ENCODE results near the gene SND1.
"Not testable (repeated sequence)": the region's sequence is repeated elsewhere in the genome, so short reads cannot be mapped to it uniquely, and the experiment has no call there.

Gene SND1

GRCh38 chr7:127900141-127900540 lies 248.1 kb downstream of the SND1 start:
- DNase-seq (ENCODE audit: insufficient read length) (no peak), FAIRE-seq (no peak)
- TF ChIP-seq POLR2A (IDR thresholded peaks at IDR 0.05; ENCODE audit: low read depth, low read length) (no peak), POLR2AphosphoS5 (IDR thresholded peaks at IDR 0.05; ENCODE audit: low read depth, low read length) (no peak), TAF1 (IDR thresholded peaks at IDR 0.05; ENCODE audit: borderline replicate concordance, low read depth, low read length) (no peak)

GRCh38 chr7:127900732-127901685 lies 249.0 kb downstream of the SND1 start:
- FAIRE-seq (no peak), DNase-seq (ENCODE audit: insufficient read length) (no peak)
- TF ChIP-seq POLR2AphosphoS5 (IDR thresholded peaks at IDR 0.05; ENCODE audit: low read depth, low read length): no peak
- no peak for TF ChIP-seq TAF1 (IDR thresholded peaks at IDR 0.05; ENCODE audit: borderline replicate concordance, low read depth, low read length)
- TF ChIP-seq POLR2A (IDR thresholded peaks at IDR 0.05; ENCODE audit: low read depth, low read length): no peak

DNA sequence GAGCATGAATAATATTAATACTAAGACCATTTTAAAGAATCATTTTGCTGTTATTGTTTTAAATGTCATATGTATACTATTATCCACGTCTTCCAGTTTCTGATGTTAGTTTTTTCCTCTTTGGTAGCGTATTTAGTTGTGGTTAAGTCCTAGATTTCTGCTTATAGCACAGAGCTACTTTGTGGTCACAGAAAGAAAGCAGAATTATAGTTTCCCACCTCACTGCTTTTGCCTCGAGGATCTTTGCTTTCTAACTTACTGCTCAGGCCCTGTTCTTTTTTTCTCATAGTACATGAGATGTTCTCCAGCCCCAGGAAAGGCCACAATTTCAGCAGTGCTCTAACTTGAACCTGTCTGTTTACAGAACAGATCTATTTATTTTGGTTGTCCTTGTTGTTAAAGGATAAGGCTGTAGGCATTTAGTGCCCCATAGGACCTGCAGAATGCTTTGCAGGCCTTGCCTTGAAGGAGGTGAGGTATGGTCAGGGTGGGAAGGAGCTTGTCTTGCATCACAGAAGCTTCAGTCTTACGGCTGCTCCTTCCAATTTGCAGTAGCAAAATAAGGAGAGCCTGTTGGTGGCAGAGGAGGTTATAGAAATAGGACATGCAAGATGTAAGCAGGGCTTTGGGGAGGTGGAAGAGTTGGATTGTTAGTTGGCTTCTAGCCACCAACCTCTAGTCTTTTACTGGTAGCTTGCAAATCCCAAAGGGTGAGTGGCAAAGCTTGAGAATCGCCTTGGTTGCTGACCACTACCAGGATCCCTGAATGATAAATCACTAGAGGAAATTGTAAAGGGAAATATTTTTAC lies 250.1 kb downstream of the SND1 start:
- no peak for TF ChIP-seq POLR2AphosphoS5 (IDR thresholded peaks at IDR 0.05; ENCODE audit: low read depth, low read length)
- TF ChIP-seq POLR2A (IDR thresholded peaks at IDR 0.05; ENCODE audit: low read depth, low read length): no peak
- TF ChIP-seq TAF1 (IDR thresholded peaks at IDR 0.05; ENCODE audit: borderline replicate concordance, low read depth, low read length): no peak
- FAIRE-seq (no peak), DNase-seq (ENCODE audit: insufficient read length) (no peak)

GRCh38 chr7:127902753-127903152 lies 250.8 kb downstream of the SND1 start:
- not testable (repeated sequence) for FAIRE-seq; DNase-seq (ENCODE audit: insufficient read length)

DNA sequence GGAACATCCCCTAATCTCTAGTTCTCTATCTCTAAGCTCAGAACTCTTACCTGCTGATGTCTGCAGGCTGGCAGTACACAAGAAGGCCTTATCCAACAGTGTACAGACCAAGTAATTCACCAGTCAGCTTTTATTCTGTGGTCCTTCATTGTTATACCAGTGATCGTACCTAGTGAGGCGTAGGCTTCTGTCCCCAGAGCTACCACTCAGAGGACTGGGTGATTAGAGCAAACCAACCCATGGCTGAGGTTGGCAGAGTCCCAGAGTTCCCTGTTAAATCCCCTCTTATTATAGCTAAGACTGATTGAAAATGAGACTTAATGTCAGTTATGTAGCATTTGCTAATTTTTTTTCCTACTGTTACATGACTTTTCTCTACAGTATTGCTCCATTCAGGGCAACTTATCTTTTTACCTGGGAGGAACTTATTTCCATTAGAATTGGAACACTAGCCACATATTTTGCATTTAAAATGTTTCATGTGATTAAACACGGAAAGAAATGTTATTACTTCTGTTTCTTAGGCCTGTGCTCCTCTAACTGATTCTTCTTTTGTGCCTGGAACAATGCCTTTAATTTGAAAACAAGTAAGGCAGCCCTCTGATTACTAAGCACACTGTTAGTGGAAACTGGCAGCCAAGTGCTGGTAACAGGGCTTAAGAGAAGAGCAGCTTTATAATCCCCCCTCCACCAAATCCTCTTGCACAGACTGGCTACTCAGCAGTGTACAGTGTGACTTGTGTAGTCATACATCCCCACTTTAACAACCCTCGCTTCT lies 252.1 kb downstream of the SND1 start:
- no peak for TF ChIP-seq TAF1 (IDR thresholded peaks at IDR 0.05; ENCODE audit: borderline replicate concordance, low read depth, low read length)
- FAIRE-seq: no peak
- DNase-seq (ENCODE audit: insufficient read length): no peak

- FAIRE-seq: no peak
- TF ChIP-seq TAF1 (IDR thresholded peaks at IDR 0.05; ENCODE audit: borderline replicate concordance, low read depth, low read length) (no peak), POLR2A (IDR thresholded peaks at IDR 0.05; ENCODE audit: low read depth, low read length) (no peak), POLR2AphosphoS5 (IDR thresholded peaks at IDR 0.05; ENCODE audit: low read depth, low read length) (no peak)
- no peak for DNase-seq (ENCODE audit: insufficient read length)
Observed at GRCh38 chr7:127904670-127904985, 252.6 kb downstream of the SND1 start.

DNA sequence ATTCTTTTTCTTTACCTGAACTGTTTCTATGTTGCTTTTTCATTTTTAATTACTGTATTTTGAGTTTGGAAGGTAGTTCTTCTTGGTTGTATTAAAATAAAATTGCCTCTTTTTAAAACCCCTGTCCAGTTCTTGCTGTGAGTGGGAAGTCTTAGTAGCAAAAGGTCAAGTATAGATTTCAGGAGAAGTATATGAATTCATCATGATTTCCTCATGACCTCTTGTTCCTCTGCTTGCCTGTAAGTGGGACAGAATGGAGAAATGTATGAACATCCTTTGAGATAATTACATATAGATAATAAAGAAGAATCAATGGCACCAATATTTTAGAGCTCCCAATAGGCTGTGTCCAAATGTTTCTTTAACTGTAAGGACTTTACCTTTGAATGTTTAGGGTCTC lies 253.0 kb downstream of the SND1 start:
- TF ChIP-seq POLR2A (IDR thresholded peaks at IDR 0.05; ENCODE audit: low read depth, low read length) (no peak), POLR2AphosphoS5 (IDR thresholded peaks at IDR 0.05; ENCODE audit: low read depth, low read length) (no peak), TAF1 (IDR thresholded peaks at IDR 0.05; ENCODE audit: borderline replicate concordance, low read depth, low read length) (no peak)
- DNase-seq (ENCODE audit: insufficient read length): no peak
- FAIRE-seq: no peak

DNA sequence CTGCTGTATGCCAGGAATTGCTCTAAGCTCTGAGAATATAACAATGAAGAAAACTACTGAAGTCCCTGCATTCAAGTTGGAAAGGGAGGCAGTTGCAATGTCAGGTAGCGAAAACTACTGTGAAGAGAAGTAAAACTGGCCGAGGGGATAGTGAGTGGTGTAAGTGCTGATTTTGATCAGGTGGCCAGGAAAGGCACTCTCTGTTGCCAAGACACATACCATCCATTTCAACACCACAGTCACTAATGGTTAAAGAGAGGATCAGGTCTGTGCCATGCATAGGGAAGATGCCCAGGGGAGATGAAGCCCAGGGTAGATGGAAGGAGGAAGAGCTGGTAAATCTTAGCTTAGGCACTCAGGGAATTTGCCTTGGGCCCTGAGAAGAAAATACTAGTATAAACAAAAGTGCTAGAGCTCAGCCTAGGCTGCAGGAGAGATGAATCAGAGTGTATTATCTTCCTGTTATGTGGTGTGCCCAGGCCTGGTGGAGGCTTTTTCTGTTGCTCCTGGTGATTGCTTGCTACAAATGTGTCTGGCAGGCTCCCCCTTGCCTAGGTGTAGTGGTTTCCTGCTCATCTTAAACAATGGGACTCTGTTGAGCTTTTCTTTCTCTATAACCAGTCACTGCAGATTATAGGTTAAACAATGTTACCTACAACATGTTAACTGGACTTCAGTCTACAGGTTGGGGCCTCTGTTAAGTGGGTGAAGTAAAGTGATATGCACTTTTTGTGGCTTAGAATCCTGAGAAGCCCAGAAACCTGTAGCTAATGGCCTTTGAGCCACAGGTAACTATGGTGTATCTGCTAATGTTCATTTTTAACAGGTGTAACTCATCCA lies 253.7 kb downstream of the SND1 start:
- TF ChIP-seq POLR2AphosphoS5 (IDR thresholded peaks at IDR 0.05; ENCODE audit: low read depth, low read length) (no peak), POLR2A (IDR thresholded peaks at IDR 0.05; ENCODE audit: low read depth, low read length) (no peak), TAF1 (IDR thresholded peaks at IDR 0.05; ENCODE audit: borderline replicate concordance, low read depth, low read length) (no peak)
- no peak for FAIRE-seq
- DNase-seq (ENCODE audit: insufficient read length): no peak

GRCh38 chr7:127907110-127908040 lies 255.4 kb downstream of the SND1 start:
- TF ChIP-seq TAF1 (IDR thresholded peaks at IDR 0.05; ENCODE audit: borderline replicate concordance, low read depth, low read length) (no peak), POLR2A (IDR thresholded peaks at IDR 0.05; ENCODE audit: low read depth, low read length) (no peak), POLR2AphosphoS5 (IDR thresholded peaks at IDR 0.05; ENCODE audit: low read depth, low read length) (no peak)
- FAIRE-seq: no peak
- DNase-seq (ENCODE audit: insufficient read length): no peak

All from GM12892 (cell line).